Measurements from ENCODE around the gene CPAMD8. TPM values are rescaled to one million over a fixed set of nuclear protein-coding genes. Genes with fewer than 3 reads are reported as not detected.

The CPAMD8 gene
- total and polyA plus RNA-seq, 2 of the 8 experiments (the other 6 are each of a cell fraction or from before 2014, with no cell fraction given), result 6.1 to 9.2 TPM

- Histone ChIP-seq H3K23me2 (ENCODE audit: low read depth, low read length) (peaks cover 8% of the 10 kb centered on the region; the same call in 1 of the 2 replicates), H3K23ac (ENCODE audit: insufficient read length) (no peak overlapping the region), H3K36me3 (ENCODE audit: control insufficient read depth in 2 of 4, insufficient read depth in 4 of 4, low read length in 3 of 4) (no peaks in the 10 kb centered on the region), H3K56ac (replicated peaks; ENCODE audit: insufficient read length, low read depth, low read length) (no peak overlapping the region), H3K27me3 (replicated peaks in 1 of 4; ENCODE audit: control insufficient read depth in 3 of 4, extremely low read depth in 1 of 4, insufficient read depth in 3 of 4, low read length in 3 of 4) (peaks cover 0 to 4% (median 0%) of the 10 kb centered on the region in 4 experiments; a peak in 1 of 7 replicates), H3K4me3 (ENCODE audit: extremely low read depth in 1 of 4, insufficient read depth in 2 of 4, low read depth in 3 of 4, low read length in 4 of 4) (no peak overlapping the region), H3K4ac (replicated peaks; ENCODE audit: insufficient read length, low read depth, low read length) (no peak overlapping the region), H3K9ac (replicated peaks in 1 of 4; ENCODE audit: extremely low read depth in 1 of 4, low read depth in 3 of 4, low read length in 3 of 4) (no peak overlapping the region), H2AFZ (ENCODE audit: low read length) (no peak overlapping the region), H3K27ac (ENCODE audit: low read depth, low read length) (no peak overlapping the region), H2BK20ac (ENCODE audit: low read length) (no peak overlapping the region), H4K5ac (ENCODE audit: insufficient read length, low read depth, low read length) (no peak overlapping the region), H2AK5ac (ENCODE audit: low read depth, low read length) (no peak overlapping the region), H3K4me1 (replicated peaks in 1 of 4; ENCODE audit: control insufficient read depth in 3 of 4, insufficient read depth in 4 of 4, low read length in 3 of 4) (peaks cover 0 to 3% (median 1%) of the 10 kb centered on the region in 4 experiments; a peak in 2 of 7 replicates), H4K20me1 (replicated peaks in 1 of 2; ENCODE audit: control insufficient read depth in 1 of 2, insufficient read depth in 2 of 2, low read length in 2 of 2) (no peaks in the 10 kb centered on the region), H3K14ac (ENCODE audit: insufficient read length) (no peak overlapping the region), H3K4me2 (ENCODE audit: insufficient read depth in 1 of 2, low read depth in 2 of 2, low read length in 2 of 2) (no peak overlapping the region), H4K91ac (replicated peaks; ENCODE audit: insufficient read length, low read length) (no peak overlapping the region), H2BK120ac (replicated peaks; ENCODE audit: low read depth, low read length) (no peak overlapping the region), H3K79me2 (ENCODE audit: control insufficient read depth in 1 of 2, insufficient read depth in 2 of 2, low read length in 2 of 2) (no peaks in the 10 kb centered on the region), H3K79me1 (ENCODE audit: low read depth, low read length) (no peaks in the 10 kb centered on the region), H3K18ac (ENCODE audit: extremely low read depth, low read length) (no peak overlapping the region), H2BK5ac (ENCODE audit: low read depth, low read length) (no peak overlapping the region), H2BK12ac (ENCODE audit: low read depth, low read length) (no peak overlapping the region), H3K9me3 (ENCODE audit: insufficient read depth in 2 of 2, low read depth in 1 of 2, low read length in 1 of 2) (no peaks in the 10 kb centered on the region), H4K8ac (ENCODE audit: extremely low read depth, insufficient read depth, low read length) (peak overlapping the region; percentile 25; the same call in 1 of the 2 replicates), H2BK15ac (ENCODE audit: low read length) (no peak overlapping the region)
- FAIRE-seq (no peak), DNase-seq (ENCODE audit: low read depth in 1 of 2, low spot score in 2 of 2) (no peak)
- ChIA-PET CTCF (ENCODE audit: partially characterized antibody) (interaction anchor here (1.6 kb wide), 1 partner anchor 62 kb away, joined by 3 read pairs; no protein-coding TSS in a partner anchor), POLR2A (ENCODE audit: partially characterized antibody) (no interaction called here)
- 94% methylated on average over 11 of the region's 12 CpGs; no CpG with 5 or more reads in 1 of the 2 experiments for WGBS, 2 experiments (ENCODE audit: extremely low coverage in 1 of 2, insufficient coverage in 1 of 2, insufficient read length in 1 of 2, insufficient replicate concordance in 2 of 2, low coverage in 1 of 2, low lambda C conversion rate in 2 of 2, missing lambda C conversion rate in 1 of 2)
- TF ChIP-seq ATF2 (IDR thresholded peaks at IDR 0.05; ENCODE audit: low read length) (no peak), TAF1 (IDR thresholded peaks at IDR 0.05; ENCODE audit: low read depth, low read length) (no peak), SRF (IDR thresholded peaks at IDR 0.05; ENCODE audit: low read depth, low read length) (no peak), EZH2 (IDR thresholded peaks at IDR 0.05; ENCODE audit: low read depth, low read length, severe bottlenecking) (no peak), POLR2AphosphoS5 (IDR thresholded peaks at IDR 0.05; ENCODE audit: low read depth, low read length) (no peak), SP1 (IDR thresholded peaks at IDR 0.05; ENCODE audit: low read depth, low read length) (no peak), TBP (IDR thresholded peaks at IDR 0.05; ENCODE audit: low read depth, low read length) (no peak), NRF1 (IDR thresholded peaks at IDR 0.05; ENCODE audit: low read depth, low read length) (no peak), CTCF (IDR thresholded peaks at IDR 0.05; ENCODE audit: control extremely low read depth in 1 of 3, insufficient read depth in 1 of 3, low read depth in 1 of 3, low read length in 3 of 3) (no peak)
Measured at GRCh38 chr19:16891696-16892382, 134.8 kb downstream of the CPAMD8 start.

Data from H1 (cell line).